Vein endothelial cell (primary cell): ENCODE measurements around the gene DLX2. TPM values are rescaled to one million over a fixed set of nuclear protein-coding genes. Genes with fewer than 3 reads are reported as not detected.

Source experiments
- total RNA-seq: library from RNA; depleted of rRNA; stranded (reverse); fragments of >200 nt; gene quantifications from 2 replicates; pipeline ENCODE4 v1.2.3, GENCODE V29; 2012

Gene DLX2
- total RNA-seq: not detected in 2 replicates

GRCh38 chr2:172102391-172103359 is at the start of gene DLX2:
TSS of gene DLX2 (minus strand) at chr2:172102900. CDS start at chr2:172102538, 362 bp downstream.

DNA sequence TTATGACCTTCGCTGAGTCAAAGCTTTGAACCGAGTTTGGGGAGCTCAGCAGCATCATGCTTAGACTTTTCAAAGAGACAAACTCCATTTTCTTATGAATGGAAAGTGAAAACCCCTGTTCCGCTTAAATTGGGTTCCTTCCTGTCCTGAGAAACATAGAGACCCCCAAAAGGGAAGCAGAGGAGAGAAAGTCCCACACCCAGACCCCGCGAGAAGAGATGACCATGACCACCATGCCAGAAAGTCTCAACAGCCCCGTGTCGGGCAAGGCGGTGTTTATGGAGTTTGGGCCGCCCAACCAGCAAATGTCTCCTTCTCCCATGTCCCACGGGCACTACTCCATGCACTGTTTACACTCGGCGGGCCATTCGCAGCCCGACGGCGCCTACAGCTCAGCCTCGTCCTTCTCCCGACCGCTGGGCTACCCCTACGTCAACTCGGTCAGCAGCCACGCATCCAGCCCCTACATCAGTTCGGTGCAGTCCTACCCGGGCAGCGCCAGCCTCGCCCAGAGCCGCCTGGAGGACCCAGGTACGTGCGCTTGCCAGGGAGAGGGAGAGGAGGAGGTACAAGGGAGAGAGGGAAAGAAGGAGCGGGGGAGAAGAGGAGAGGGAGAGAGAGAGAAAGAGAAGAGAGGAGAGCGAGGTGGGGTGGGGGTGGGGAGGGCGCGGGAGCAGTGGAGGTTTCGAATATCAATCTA is 17.1 kb downstream of the DLX2 start, which contains the start of gene DLX1:
TSS of gene DLX1 (plus strand) at position 48 of the 700 bp plus-strand sequence. CDS start at position 219, 171 bp downstream.

Other genes with a start within 250 kb of the DLX2 start
- 17.6 and 22.1 TPM in 2 replicates for gene SLC25A12, start 208.7 kb downstream of the DLX2 start, total RNA-seq
- 24.2 and 39.5 TPM in 2 replicates for gene HAT1, start 180.4 kb downstream of the DLX2 start, total RNA-seq
- gene METAP1D, start 102.9 kb downstream of the DLX2 start, total RNA-seq: 2.9 and 5.0 TPM in 2 replicates
- gene DLX1, start 17.4 kb downstream of the DLX2 start, total RNA-seq: 0.29 TPM in 1 of 2 replicates, not detected in the other